Right lobe of liver (tissue), 6 donors: ENCODE measurements around the gene F11. TPM values are rescaled to one million over a fixed set of nuclear protein-coding genes. Genes with fewer than 3 reads are reported as not detected.

Source experiments
- ATAC-seq, 4 donors: fragments of 200-7000 bp; cut with Tn5 transposase; one replicate each; pipeline ENCODE4 v1.9.1; 2020; ENCODE audit warnings: mild to moderate bottlenecking in 4 of 4, moderate library complexity in 4 of 4
- DNase-seq, 3 donors: peaks; one replicate each; pipeline ENCODE4 v3.0.0-alpha.2; 2020
- H3K27ac ChIP-seq, 3 donors: fragments of 200-600 bp; one replicate each; pipeline ENCODE4 v1.8.0; 2022
- H3K27me3 ChIP-seq, 2 donors: fragments of 200-600 bp; one replicate each; pipeline ENCODE4 v1.8.0; 2022
- H3K36me3 ChIP-seq, 4 donors: fragments of 200-600 bp; sonication (generic) in 1 of 4; one replicate each; pipeline versions ENCODE4 v1.5.1 to v1.8.0; 2017 to 2022; ENCODE audit warnings: control low read depth in 1 of 4
- H3K4me1 ChIP-seq, 4 donors: fragments of 200-600 bp; sonication (generic) in 1 of 4; one replicate each; pipeline versions ENCODE4 v1.5.1 to v1.8.0; 2017 to 2022; ENCODE audit warnings: control low read depth in 1 of 4
- H3K4me3 ChIP-seq, 3 donors: fragments of 200-600 bp; one replicate each; pipeline ENCODE4 v1.8.0; 2022
- H3K9me3 ChIP-seq, 4 donors: fragments of 200-600 bp; sonication (generic) in 1 of 4; one replicate each; pipeline versions ENCODE4 v1.5.1 to v1.8.0; 2017 to 2022; ENCODE audit warnings: control low read depth in 1 of 4
- CTCF ChIP-seq, 4 donors: fragments of 200-600 bp in 3 of 4; fragments of 450-650 bp in 1 of 4; IDR thresholded peaks; one replicate each; pipeline versions ENCODE4 v1.5.1 to v1.8.0; 2016 to 2022; ENCODE audit warnings: antibody characterized with exemption in 4 of 4, mild to moderate bottlenecking in 2 of 4
- POLR2A ChIP-seq: fragments of 450-650 bp; IDR thresholded peaks from one replicate; pipeline ENCODE4 v1.6.1; 2017; ENCODE audit warnings: antibody characterized with exemption, mild to moderate bottlenecking
- WGBS: methylation state at CpG from one replicate; pipeline ENCODE4 v1.1.6; 2018; ENCODE audit warnings: low coverage, low lambda C conversion rate; ENCODE audit not compliant: insufficient coverage; ENCODE audit errors: missing lambda C conversion rate; 5-methylcytosine and 5-hydroxymethylcytosine counted together
- intact Hi-C, 2 donors: fragments of 100-400 bp; cut with DNase I; formaldehyde crosslinking; loops; one replicate each; pipeline versions ENCODE4 v1.11.2 to v1.14.1; 2022
- total RNA-seq, 6 experiments: library from RNA; depleted of rRNA in 2 of 6; stranded (reverse); fragments of >200 nt in 2 of 6; fragmentation: NEBNext Ultra II Directional in 3 of 6; extraction: Animal tissue kit (Norgen Biotek cat#: 25700) in 3 of 6; gene quantifications; one replicate each; pipeline versions ENCODE4 v1.1.0 to v1.2.4, GENCODE V29; 2016 to 2023
- donor health status: DM: no; HTN: yes; CAD: no.
- donor health status: DM: no; HTN: no; CAD: no.
- donor health status: DM: no; HTN: no; CAD: no.
- donor health status: DM: no; HTN: yes; CAD: no.
- donor health status: DM: no; HTN: yes; CAD: no.

Gene F11
- total RNA-seq, 6 experiments from 2014 or later: 94.5 to 201 (median 140) TPM

- 95% methylated on average over 7 of the region's 15 CpGs for WGBS
- no peak for ATAC-seq
- no peaks in the 10 kb centered on the region for H3K27me3 ChIP-seq
- no peak for DNase-seq
- intact Hi-C loops: no loop called here
- H3K4me3 ChIP-seq: no peak overlapping the region
- H3K9me3 ChIP-seq: no peaks in the 10 kb centered on the region
- H3K4me1 ChIP-seq: no peaks in the 10 kb centered on the region
- no peak overlapping the region for H3K27ac ChIP-seq
- TF ChIP-seq CTCF (IDR thresholded peaks at IDR 0.05) (no peak), POLR2A (no peak)
- H3K36me3 ChIP-seq: no peaks in the 10 kb centered on the region
These were observed 63.4 kb downstream of the F11 start for GRCh38 chr4:186329372-186329771.

- 50% methylated on average over 3 of the region's 3 CpGs for WGBS
- no peaks in the 10 kb centered on the region for H3K27me3 ChIP-seq
- no peaks in the 10 kb centered on the region for H3K4me1 ChIP-seq
- no peak overlapping the region for H3K27ac ChIP-seq
- no peak for DNase-seq
- intact Hi-C loops: no loop called here
- no peak for TF ChIP-seq CTCF (IDR thresholded peaks at IDR 0.05)
- TF ChIP-seq POLR2A: no peak
- no peaks in the 10 kb centered on the region for H3K36me3 ChIP-seq
- no peak overlapping the region for H3K4me3 ChIP-seq
- ATAC-seq: no peak
- no peaks in the 10 kb centered on the region for H3K9me3 ChIP-seq
These were observed 64.4 kb downstream of the F11 start for GRCh38 chr4:186330368-186330767.

- Histone ChIP-seq H3K4me1 (no peaks in the 10 kb centered on the region), H3K4me3 (no peak overlapping the region), H3K27ac (no peak overlapping the region), H3K27me3 (no peaks in the 10 kb centered on the region), H3K36me3 (no peaks in the 10 kb centered on the region), H3K9me3 (no peaks in the 10 kb centered on the region)
- 23% methylated on average over 1 of the region's 1 CpG for WGBS
- intact Hi-C loops: no loop called here
- TF ChIP-seq POLR2A (no peak), CTCF (IDR thresholded peaks at IDR 0.05) (no peak)
- DNase-seq (no peak), ATAC-seq (no peak)
These were observed 69.8 kb downstream of the F11 start for GRCh38 chr4:186335793-186336192.

Other genes starting within 250 kb of the F11 start
- gene TLR3, start 197.0 kb upstream of the F11 start, total RNA-seq: 10 to 100 TPM in 2 of 6 experiments, 1 to 10 TPM in 4; 6.8 to 14.9 (median 9.2) TPM
- 10 to 100 TPM; 19.8 to 33.1 (median 23.0) TPM for gene FAM149A, start 161.5 kb upstream of the F11 start, total RNA-seq
- 100 to 1,000 TPM in 2 of 6 experiments, 10 to 100 TPM in 4; 82.4 to 199 (median 94.1) TPM for gene CYP4V2, start 74.6 kb upstream of the F11 start, total RNA-seq
- 100 to 1,000 TPM in 2 of 6 experiments, 10 to 100 TPM in 4; 48.1 to 130 (median 75.8) TPM for gene KLKB1, start 38.7 kb upstream of the F11 start, total RNA-seq